ENCODE data around the gene LEFTY1. TPM values are rescaled to one million over a fixed set of nuclear protein-coding genes. Genes with fewer than 3 reads are reported as not detected.

The LEFTY1 gene
- total RNA-seq, 1 donor from 2014 or later: 0.52 TPM

- H3K4me3 ChIP-seq (ENCODE audit: low read length in 3 of 3): no peak overlapping the region
- no peak overlapping the region for H3K9ac ChIP-seq (ENCODE audit: low read depth in 1 of 3, low read length in 3 of 3)
- no peak overlapping the region for H3K27ac ChIP-seq (ENCODE audit: low read depth, low read length)
- H3K27me3 ChIP-seq (ENCODE audit: control insufficient read depth in 3 of 3, insufficient read depth in 3 of 3, low read length in 3 of 3): no peaks in the 10 kb centered on the region
- H3K36me3 ChIP-seq (ENCODE audit: control insufficient read depth in 3 of 3, insufficient read depth in 3 of 3, low read length in 3 of 3): peaks cover 47 to 57% (median 57%) of the 10 kb centered on the region in 3 donors
- peaks cover 0 to 4% (median 0%) of the 10 kb centered on the region in 3 donors for H3K4me1 ChIP-seq (ENCODE audit: control insufficient read depth in 3 of 3, insufficient read depth in 3 of 3, low read length in 3 of 3)
- H3K9me3 ChIP-seq (ENCODE audit: control insufficient read depth in 3 of 3, low read length in 3 of 3): no peaks in the 10 kb centered on the region
Observed at GRCh38 chr1:225851805-225852204, 37.1 kb downstream of the LEFTY1 start.

GRCh38 chr1:225850370-225850769 is 38.6 kb downstream of the LEFTY1 start:
- no peak overlapping the region for H3K9ac ChIP-seq (ENCODE audit: low read depth in 1 of 3, low read length in 3 of 3)
- peaks cover 52 to 64% (median 60%) of the 10 kb centered on the region in 3 donors for H3K36me3 ChIP-seq (ENCODE audit: control insufficient read depth in 3 of 3, insufficient read depth in 3 of 3, low read length in 3 of 3)

GRCh38 chr1:225849925-225850324 is 39.0 kb downstream of the LEFTY1 start:
- no peak overlapping the region for H3K27ac ChIP-seq (ENCODE audit: low read depth, low read length)

More at GRCh38 chr1:225850370-225850769, 38.6 kb downstream of the LEFTY1 start:
- no peak overlapping the region for H3K27ac ChIP-seq (ENCODE audit: low read depth, low read length)
- no peak overlapping the region for H3K4me3 ChIP-seq (ENCODE audit: low read length in 3 of 3)
- H3K27me3 ChIP-seq (ENCODE audit: control insufficient read depth in 3 of 3, insufficient read depth in 3 of 3, low read length in 3 of 3): no peaks in the 10 kb centered on the region
- no peaks in the 10 kb centered on the region for H3K9me3 ChIP-seq (ENCODE audit: control insufficient read depth in 3 of 3, low read length in 3 of 3)
- H3K4me1 ChIP-seq (ENCODE audit: control insufficient read depth in 3 of 3, insufficient read depth in 3 of 3, low read length in 3 of 3): peaks cover 0 to 7% (median 4%) of the 10 kb centered on the region in 3 donors

GRCh38 chr1:225848030-225848955 is 40.7 kb downstream of the LEFTY1 start:
- Histone ChIP-seq H3K27me3 (ENCODE audit: control insufficient read depth in 3 of 3, insufficient read depth in 3 of 3, low read length in 3 of 3) (no peaks in the 10 kb centered on the region), H3K27ac (ENCODE audit: low read depth, low read length) (no peak overlapping the region), H3K4me3 (ENCODE audit: low read length in 3 of 3) (no peak overlapping the region), H3K4me1 (ENCODE audit: control insufficient read depth in 3 of 3, insufficient read depth in 3 of 3, low read length in 3 of 3) (peaks cover 0 to 7% (median 4%) of the 10 kb centered on the region in 3 donors), H3K9me3 (ENCODE audit: control insufficient read depth in 3 of 3, low read length in 3 of 3) (no peaks in the 10 kb centered on the region), H3K36me3 (ENCODE audit: control insufficient read depth in 3 of 3, insufficient read depth in 3 of 3, low read length in 3 of 3) (peaks cover 44 to 66% (median 54%) of the 10 kb centered on the region in 3 donors), H3K9ac (ENCODE audit: low read depth in 1 of 3, low read length in 3 of 3) (no peak overlapping the region)

More at GRCh38 chr1:225849925-225850324, 39.0 kb downstream of the LEFTY1 start:
- Histone ChIP-seq H3K27me3 (ENCODE audit: control insufficient read depth in 3 of 3, insufficient read depth in 3 of 3, low read length in 3 of 3) (no peaks in the 10 kb centered on the region), H3K4me1 (ENCODE audit: control insufficient read depth in 3 of 3, insufficient read depth in 3 of 3, low read length in 3 of 3) (peaks cover 0 to 7% (median 4%) of the 10 kb centered on the region in 3 donors), H3K36me3 (ENCODE audit: control insufficient read depth in 3 of 3, insufficient read depth in 3 of 3, low read length in 3 of 3) (peaks cover 49 to 64% (median 55%) of the 10 kb centered on the region in 3 donors), H3K4me3 (ENCODE audit: low read length in 3 of 3) (no peak overlapping the region), H3K9ac (ENCODE audit: low read depth in 1 of 3, low read length in 3 of 3) (peak overlapping the region in 1 of 3 donors; percentile 6), H3K9me3 (ENCODE audit: control insufficient read depth in 3 of 3, low read length in 3 of 3) (no peaks in the 10 kb centered on the region)

- H3K36me3 ChIP-seq (ENCODE audit: control insufficient read depth in 3 of 3, insufficient read depth in 3 of 3, low read length in 3 of 3): peaks cover 45 to 67% (median 53%) of the 10 kb centered on the region in 3 donors
- H3K27ac ChIP-seq (ENCODE audit: low read depth, low read length): no peak overlapping the region
- H3K4me1 ChIP-seq (ENCODE audit: control insufficient read depth in 3 of 3, insufficient read depth in 3 of 3, low read length in 3 of 3): peaks cover 0 to 7% (median 4%) of the 10 kb centered on the region in 3 donors
Observed at GRCh38 chr1:225847610-225848009, 41.3 kb downstream of the LEFTY1 start.

GRCh38 chr1:225846331-225847310 is 42.3 kb downstream of the LEFTY1 start:
- H3K27ac ChIP-seq (ENCODE audit: low read depth, low read length): no peak overlapping the region
- peaks cover 0 to 7% (median 4%) of the 10 kb centered on the region in 3 donors for H3K4me1 ChIP-seq (ENCODE audit: control insufficient read depth in 3 of 3, insufficient read depth in 3 of 3, low read length in 3 of 3)
- peaks cover 47 to 74% (median 50%) of the 10 kb centered on the region in 3 donors for H3K36me3 ChIP-seq (ENCODE audit: control insufficient read depth in 3 of 3, insufficient read depth in 3 of 3, low read length in 3 of 3)
- no peaks in the 10 kb centered on the region for H3K27me3 ChIP-seq (ENCODE audit: control insufficient read depth in 3 of 3, insufficient read depth in 3 of 3, low read length in 3 of 3)
- no peak overlapping the region for H3K9ac ChIP-seq (ENCODE audit: low read depth in 1 of 3, low read length in 3 of 3)
- no peaks in the 10 kb centered on the region for H3K9me3 ChIP-seq (ENCODE audit: control insufficient read depth in 3 of 3, low read length in 3 of 3)
- no peak overlapping the region for H3K4me3 ChIP-seq (ENCODE audit: low read length in 3 of 3)

More at GRCh38 chr1:225847610-225848009, 41.3 kb downstream of the LEFTY1 start:
- Histone ChIP-seq H3K4me3 (ENCODE audit: low read length in 3 of 3) (no peak overlapping the region), H3K9me3 (ENCODE audit: control insufficient read depth in 3 of 3, low read length in 3 of 3) (no peaks in the 10 kb centered on the region), H3K27me3 (ENCODE audit: control insufficient read depth in 3 of 3, insufficient read depth in 3 of 3, low read length in 3 of 3) (no peaks in the 10 kb centered on the region), H3K9ac (ENCODE audit: low read depth in 1 of 3, low read length in 3 of 3) (no peak overlapping the region)

- Histone ChIP-seq H3K9me3 (ENCODE audit: control insufficient read depth in 3 of 3, low read length in 3 of 3) (no peaks in the 10 kb centered on the region), H3K4me3 (ENCODE audit: low read length in 3 of 3) (no peak overlapping the region), H3K9ac (ENCODE audit: low read depth in 1 of 3, low read length in 3 of 3) (peak overlapping the region in 1 of 3 donors; percentile 33), H3K4me1 (ENCODE audit: control insufficient read depth in 3 of 3, insufficient read depth in 3 of 3, low read length in 3 of 3) (peaks cover 0 to 7% (median 4%) of the 10 kb centered on the region in 3 donors), H3K27me3 (ENCODE audit: control insufficient read depth in 3 of 3, insufficient read depth in 3 of 3, low read length in 3 of 3) (no peaks in the 10 kb centered on the region), H3K27ac (ENCODE audit: low read depth, low read length) (no peak overlapping the region), H3K36me3 (ENCODE audit: control insufficient read depth in 3 of 3, insufficient read depth in 3 of 3, low read length in 3 of 3) (peaks cover 49 to 74% (median 53%) of the 10 kb centered on the region in 3 donors)
Observed at GRCh38 chr1:225845571-225846259, 43.2 kb downstream of the LEFTY1 start.

GRCh38 chr1:225845097-225845496 is 43.8 kb downstream of the LEFTY1 start:
- H3K9me3 ChIP-seq (ENCODE audit: control insufficient read depth in 3 of 3, low read length in 3 of 3): no peaks in the 10 kb centered on the region
- H3K4me1 ChIP-seq (ENCODE audit: control insufficient read depth in 3 of 3, insufficient read depth in 3 of 3, low read length in 3 of 3): peaks cover 0 to 7% (median 4%) of the 10 kb centered on the region in 3 donors
- H3K27ac ChIP-seq (ENCODE audit: low read depth, low read length): no peak overlapping the region

More at GRCh38 chr1:225845097-225845496, 43.8 kb downstream of the LEFTY1 start:
- Histone ChIP-seq H3K27me3 (ENCODE audit: control insufficient read depth in 3 of 3, insufficient read depth in 3 of 3, low read length in 3 of 3) (no peaks in the 10 kb centered on the region), H3K4me3 (ENCODE audit: low read length in 3 of 3) (no peak overlapping the region), H3K9ac (ENCODE audit: low read depth in 1 of 3, low read length in 3 of 3) (no peak overlapping the region), H3K36me3 (ENCODE audit: control insufficient read depth in 3 of 3, insufficient read depth in 3 of 3, low read length in 3 of 3) (peaks cover 53 to 80% (median 58%) of the 10 kb centered on the region in 3 donors)
